GM23248 (cell line): ENCODE measurements around the gene CIPC. TPM values are rescaled to one million over a fixed set of nuclear protein-coding genes. Genes with fewer than 3 reads are reported as not detected.

Experiments
- DNase-seq: peaks from one replicate; pipeline ENCODE4 v3.0.0-alpha.2; 2015
- H2AFZ ChIP-seq: fragments of 200-600 bp; sonication (generic); 2 replicates; pipeline ENCODE4 v1.6.1; 2016; ENCODE audit warnings: antibody characterized with exemption
- H3F3A ChIP-seq: fragments of 200-600 bp; sonication (generic); 2 replicates; pipeline ENCODE4 v1.6.1; 2016; ENCODE audit warnings: mild to moderate bottlenecking, antibody characterized with exemption, mixed run types; ENCODE audit not compliant: insufficient read depth
- H3K27ac ChIP-seq: fragments of 200-600 bp; sonication (generic); 2 replicates; pipeline ENCODE4 v1.5.1; 2016; ENCODE audit warnings: mild to moderate bottlenecking
- H3K27me3 ChIP-seq: fragments of 200-600 bp; sonication (generic); replicated peaks from 2 replicates; pipeline ENCODE4 v1.6.1; 2016; ENCODE audit warnings: mild to moderate bottlenecking; ENCODE audit not compliant: insufficient read depth
- H3K36me3 ChIP-seq: fragments of 200-600 bp; sonication (generic); 2 replicates; pipeline ENCODE4 v1.6.1; 2016; ENCODE audit warnings: low read depth, mild to moderate bottlenecking
- H3K4me1 ChIP-seq: fragments of 200-600 bp; sonication (generic); 2 replicates; pipeline ENCODE4 v1.6.1; 2016; ENCODE audit warnings: mild to moderate bottlenecking; ENCODE audit not compliant: insufficient read depth
- H3K4me2 ChIP-seq: fragments of 200-600 bp; sonication (generic); one replicate; pipeline ENCODE4 v1.6.1; 2016; ENCODE audit warnings: mild to moderate bottlenecking; ENCODE audit not compliant: unreplicated experiment
- H3K4me3 ChIP-seq: fragments of 200-600 bp; sonication (generic); 2 replicates; pipeline ENCODE4 v1.5.1; 2016; ENCODE audit warnings: mild to moderate bottlenecking
- H3K79me2 ChIP-seq: fragments of 200-600 bp; sonication (generic); 2 replicates; pipeline ENCODE4 v1.6.1; 2016; ENCODE audit warnings: mild to moderate bottlenecking; ENCODE audit not compliant: insufficient read depth
- H3K9ac ChIP-seq: fragments of 200-600 bp; sonication (generic); 2 replicates; pipeline ENCODE4 v1.6.1; 2016; ENCODE audit warnings: mild to moderate bottlenecking
- H3K9me2 ChIP-seq: fragments of 200-600 bp; sonication (generic); 2 replicates; pipeline ENCODE4 v1.6.1; 2016; ENCODE audit warnings: mixed run types, mild to moderate bottlenecking, moderate library complexity; ENCODE audit not compliant: insufficient read depth
- H3K9me3 ChIP-seq: fragments of 200-600 bp; sonication (generic); one replicate; pipeline ENCODE4 v1.6.1; 2017; ENCODE audit warnings: low read depth
- H4K20me1 ChIP-seq: fragments of 200-600 bp; sonication (generic); 2 replicates; pipeline ENCODE4 v1.6.0; 2016; ENCODE audit not compliant: insufficient read depth
- EZH2 ChIP-seq: fragments of 200-600 bp; sonication (generic); IDR thresholded peaks from 2 replicates; pipeline ENCODE4 v1.6.1; 2018; ENCODE audit warnings: antibody characterized with exemption, mild to moderate bottlenecking; ENCODE audit not compliant: insufficient read depth, poor library complexity, severe bottlenecking
- EZH2phosphoT487 ChIP-seq: fragments of 200-600 bp; sonication (generic); IDR thresholded peaks from 2 replicates; pipeline ENCODE4 v1.6.1; 2018; ENCODE audit warnings: antibody characterized with exemption, moderate library complexity, mild to moderate bottlenecking, low read depth; ENCODE audit not compliant: insufficient read depth
- WGBS, 2 experiments: methylation state at CpG; one replicate each; pipeline ENCODE4 v1.1.6; 2015 to 2017; ENCODE audit warnings: low lambda C conversion rate in 2 of 2, low coverage in 1 of 2; ENCODE audit errors: missing lambda C conversion rate in 2 of 2; 5-methylcytosine and 5-hydroxymethylcytosine counted together
- in situ Hi-C: fragments of 300-500 bp; cut with MboI; formaldehyde crosslinking; loops from 2 replicates; pipeline ENCODE4 v1.15.0; 2020
- polyA plus RNA-seq: library from polyadenylated mRNA; unstranded; fragments of >200 nt; fragmentation: Nextera tagmentation; extraction: Ambion mirVana; gene quantifications from 2 replicates; pipeline ENCODE4 v1.2.1, GENCODE V29; 2016
- total RNA-seq: library from RNA; depleted of rRNA; stranded (reverse); fragments of >200 nt; shearing (Covaris generic); gene quantifications from 2 replicates; pipeline ENCODE4 v1.2.3, GENCODE V29; 2014

CIPC gene
- total and polyA plus RNA-seq, 2 experiments from 2014 or later, result 5.5 to 10.8 TPM

DNA sequence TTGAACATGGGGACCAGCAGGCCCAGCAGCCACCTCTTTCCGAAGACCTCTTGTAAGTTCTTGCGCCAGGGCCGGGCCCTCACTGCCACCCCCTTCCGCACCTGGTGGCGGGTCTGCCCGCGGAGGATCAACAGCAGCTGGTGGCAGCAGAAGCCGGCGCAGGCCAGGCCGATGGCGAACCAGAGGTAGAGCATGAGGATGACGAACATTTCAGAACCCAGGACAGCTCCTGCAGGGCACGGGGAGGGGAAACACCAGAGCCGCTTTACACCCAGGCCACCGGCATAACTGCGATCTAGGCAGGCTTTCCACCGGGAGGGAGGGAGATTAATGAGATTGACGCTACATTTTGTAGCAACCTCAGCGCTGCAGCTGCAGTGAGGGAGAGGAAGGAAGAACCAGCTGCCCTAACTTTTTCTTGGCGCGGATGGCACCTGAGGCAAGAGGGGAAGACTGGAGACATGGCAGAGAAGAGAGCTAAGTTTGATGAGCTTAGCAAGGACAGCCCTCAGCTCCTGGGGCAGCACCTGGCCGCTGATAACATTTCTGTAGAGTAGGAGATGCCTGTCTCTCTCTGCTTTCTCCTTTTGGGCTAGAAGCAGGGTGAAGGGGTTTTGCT, 35.8 kb downstream of the CIPC start:
- WGBS, 2 experiments, result 16 to 17% methylated on average over 22 of the region's 22 CpGs
- Histone ChIP-seq H3K79me2 (no peaks in the 10 kb centered on the region), H3K27me3 (peaks cover 37% of the 10 kb centered on the region), H3K9me2 (no peaks in the 10 kb centered on the region), H3K4me2 (no peak overlapping the region), H3K36me3 (no peaks in the 10 kb centered on the region), H3K4me3 (no peak overlapping the region), H4K20me1 (no peaks in the 10 kb centered on the region), H3F3A (no peaks in the 10 kb centered on the region), H3K27ac (no peak overlapping the region), H3K9me3 (no peaks in the 10 kb centered on the region), H2AFZ (no peak overlapping the region), H3K4me1 (no peaks in the 10 kb centered on the region), H3K9ac (no peak overlapping the region)
- TF ChIP-seq EZH2phosphoT487 (no peak), EZH2 (no peak)
- peak; percentile 67 for DNase-seq
- in situ Hi-C loops, result no loop called here

DNA sequence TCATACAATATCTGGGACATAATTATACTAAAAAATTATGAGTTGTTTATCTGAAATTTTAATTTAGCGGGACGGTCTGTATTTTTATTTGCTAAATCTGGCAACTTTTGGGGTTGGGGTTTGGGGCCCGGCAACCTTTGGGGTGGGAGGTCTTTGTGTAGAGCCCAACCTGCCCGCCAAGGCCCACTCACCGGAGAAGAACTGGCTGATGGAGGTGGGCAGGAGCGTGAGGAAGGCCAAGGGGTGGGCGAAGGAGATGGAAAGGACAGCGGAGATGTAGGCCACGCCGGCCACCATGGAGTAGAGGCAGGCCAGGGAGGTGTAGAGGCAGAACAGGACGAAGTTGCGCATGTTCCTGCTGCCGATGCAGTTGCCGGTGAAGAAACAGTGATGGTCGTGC, 41.0 kb downstream of the CIPC start:
- DNase-seq, result no peak
- no peaks in the 10 kb centered on the region for H3F3A ChIP-seq
- TF ChIP-seq EZH2, result no peak
- no peak for TF ChIP-seq EZH2phosphoT487
- H3K9ac ChIP-seq, result no peak overlapping the region
- 61 to 71% methylated on average over 12 to 15 of the region's 15 CpGs for WGBS, 2 experiments
- in situ Hi-C loops, result no loop called here
- no peaks in the 10 kb centered on the region for H3K9me3 ChIP-seq
- no peak overlapping the region for H2AFZ ChIP-seq
- H3K4me1 ChIP-seq, result no peaks in the 10 kb centered on the region
- H3K36me3 ChIP-seq, result no peaks in the 10 kb centered on the region
- no peak overlapping the region for H3K4me3 ChIP-seq
- no peak overlapping the region for H3K27ac ChIP-seq
- H3K4me2 ChIP-seq, result no peak overlapping the region
- no peaks in the 10 kb centered on the region for H3K79me2 ChIP-seq
- H4K20me1 ChIP-seq, result no peaks in the 10 kb centered on the region
- no peaks in the 10 kb centered on the region for H3K9me2 ChIP-seq
- H3K27me3 ChIP-seq, result peaks cover 84% of the 10 kb centered on the region

DNA sequence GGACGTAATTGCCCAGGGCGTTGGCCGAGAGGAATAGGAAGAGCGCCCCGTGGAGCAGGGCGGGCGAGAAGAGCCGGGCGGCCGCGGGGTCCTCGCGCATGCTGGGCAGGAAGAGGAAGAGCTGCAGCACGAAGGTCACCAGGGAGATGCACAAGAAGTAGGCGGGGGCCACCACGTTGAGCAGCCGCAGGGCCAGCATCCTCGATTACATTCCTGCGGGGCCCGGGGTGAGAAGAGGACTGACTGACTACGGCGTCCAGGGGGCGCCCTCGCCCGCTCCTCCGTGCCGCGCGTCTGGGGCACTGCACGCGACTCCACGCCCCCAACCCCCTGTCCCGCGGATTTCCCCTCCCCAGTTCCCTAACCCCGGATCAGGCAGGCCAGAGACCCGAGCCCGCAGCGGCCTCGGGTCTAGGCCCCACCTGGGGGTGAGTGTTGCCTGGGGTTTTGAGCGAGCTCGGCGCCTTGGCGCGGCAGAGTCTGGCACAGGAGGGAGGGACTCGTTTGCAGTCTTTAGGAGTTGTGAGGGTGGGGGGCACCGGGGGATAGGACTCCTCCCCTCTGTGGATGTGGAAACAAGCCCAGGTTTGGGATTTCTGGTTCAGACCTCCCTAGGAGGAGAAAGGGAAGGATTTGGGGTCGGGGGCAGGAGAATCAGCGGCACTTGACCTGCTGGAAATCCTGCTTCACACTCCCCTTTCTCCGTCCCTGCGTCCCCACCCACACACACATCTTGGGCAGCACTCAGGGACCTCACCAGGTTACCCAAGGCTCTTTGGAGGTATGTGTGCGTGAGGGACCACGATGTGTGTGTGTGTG, 41.7 kb downstream of the CIPC start:
- Histone ChIP-seq H3K9me2 (no peaks in the 10 kb centered on the region), H3K9me3 (no peaks in the 10 kb centered on the region), H3K9ac (no peak overlapping the region), H3K4me2 (no peak overlapping the region), H3K79me2 (no peaks in the 10 kb centered on the region), H3K27ac (no peak overlapping the region), H4K20me1 (no peaks in the 10 kb centered on the region), H3F3A (no peaks in the 10 kb centered on the region), H3K4me1 (no peaks in the 10 kb centered on the region), H3K4me3 (no peak overlapping the region), H2AFZ (no peak overlapping the region), H3K36me3 (no peaks in the 10 kb centered on the region), H3K27me3 (peaks cover 84% of the 10 kb centered on the region)
- 0 out of 2 replicates have a peak, but pooled peaks have one; percentile 20 for TF ChIP-seq EZH2phosphoT487
- TF ChIP-seq EZH2, result peak; percentile 51
- WGBS, 2 experiments, result 3 to 6% methylated on average over 37 to 43 of the region's 52 CpGs
- in situ Hi-C loops, result no loop called here
- peak; percentile 53 for DNase-seq

DNA sequence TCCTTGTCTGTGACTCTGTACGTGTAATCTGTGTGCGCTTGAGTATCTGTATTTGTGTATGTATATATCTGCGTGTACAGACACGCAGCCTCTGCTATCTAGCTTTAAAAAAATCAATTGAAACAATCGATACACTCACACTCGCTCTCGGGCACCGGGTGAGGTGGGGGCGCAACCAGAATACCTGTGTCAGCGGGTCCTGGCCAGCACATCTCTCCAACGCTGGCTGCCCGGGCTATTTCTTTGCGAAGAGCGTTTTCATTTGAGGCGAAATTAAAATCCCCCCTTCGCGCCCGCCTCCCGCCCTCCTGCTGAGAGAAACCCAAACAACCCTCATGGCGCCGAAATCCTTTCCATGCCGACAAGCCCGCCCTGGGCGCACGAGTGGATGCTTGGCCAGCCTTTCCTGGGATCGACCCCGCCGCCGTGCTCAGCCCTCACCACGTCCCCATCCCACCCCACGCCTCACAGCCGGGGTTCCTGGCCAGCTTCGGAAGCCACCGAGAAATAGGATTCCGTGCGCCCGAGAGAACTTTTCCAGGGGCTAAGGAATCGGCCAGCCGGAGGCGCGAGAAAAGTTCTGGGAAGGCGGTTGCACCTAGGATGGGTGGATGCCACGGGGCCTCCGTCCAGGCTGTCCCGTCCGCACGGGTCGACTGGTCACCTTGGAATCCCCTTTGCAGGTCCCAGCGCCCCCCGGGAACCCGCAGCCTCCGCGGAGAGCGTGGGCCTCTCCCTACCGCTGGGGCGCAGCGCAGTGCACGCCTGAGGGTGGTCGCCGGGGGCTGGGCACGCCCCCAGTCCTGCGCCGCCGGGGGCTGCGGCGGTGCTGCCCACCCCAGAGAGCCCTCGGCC, 42.5 kb downstream of the CIPC start:
- no peak overlapping the region for H3K27ac ChIP-seq
- H3K4me3 ChIP-seq, result peak overlapping the region; percentile 50; the same call in 1 of the 2 replicates
- H3K27me3 ChIP-seq, result peaks cover 91% of the 10 kb centered on the region
- no peaks in the 10 kb centered on the region for H4K20me1 ChIP-seq
- no peak for DNase-seq
- in situ Hi-C loops, result no loop called here
- no peak overlapping the region for H2AFZ ChIP-seq
- no peaks in the 10 kb centered on the region for H3K9me3 ChIP-seq
- no peaks in the 10 kb centered on the region for H3F3A ChIP-seq
- no peak overlapping the region for H3K9ac ChIP-seq
- H3K9me2 ChIP-seq, result no peaks in the 10 kb centered on the region
- peak; percentile 47 for TF ChIP-seq EZH2
- TF ChIP-seq EZH2phosphoT487, result no peak
- 1 to 3% methylated on average over 48 to 60 of the region's 67 CpGs for WGBS, 2 experiments
- H3K4me2 ChIP-seq, result peak overlapping the region; percentile 48
- no peaks in the 10 kb centered on the region for H3K4me1 ChIP-seq
- no peaks in the 10 kb centered on the region for H3K79me2 ChIP-seq
- H3K36me3 ChIP-seq, result no peaks in the 10 kb centered on the region
